Pons (tissue), 1 donor: Measurements from ENCODE around the gene NALCN.
A peak's percentile ranks its signal among the peaks of the same experiment; 100 is the strongest.

Experiments used
- DNase-seq: peaks from one replicate; pipeline ENCODE4 v3.0.0-alpha.2; 2016; ENCODE audit warnings: low spot score

Gene NALCN

GRCh38 chr13:101416181-101417042 lies at the start of gene NALCN:
Gene NALCN, minus strand, starts transcription at chr13:101416508. Its CDS starts 17,382 bp downstream, at chr13:101399126.
- peak; percentile 34 for DNase-seq

- no peak for DNase-seq
These were observed 49.6 kb upstream of the NALCN start for GRCh38 chr13:101465877-101466276.

GRCh38 chr13:101457176-101457575 lies 40.9 kb upstream of the NALCN start:
- DNase-seq: no peak

GRCh38 chr13:101455863-101456262 lies 39.6 kb upstream of the NALCN start:
- DNase-seq: no peak

GRCh38 chr13:101454767-101455166 lies 38.5 kb upstream of the NALCN start:
- no peak for DNase-seq

- DNase-seq: no peak
These were observed 37.5 kb upstream of the NALCN start for GRCh38 chr13:101453784-101454201.

GRCh38 chr13:101452519-101453485 lies 36.5 kb upstream of the NALCN start, which contains the start of gene ITGBL1:
Gene ITGBL1, plus strand, starts transcription at chr13:101452675. Its CDS starts 159 bp downstream, at chr13:101452834.
- peak; percentile 32 for DNase-seq

GRCh38 chr13:101451641-101452040 lies 35.3 kb upstream of the NALCN start:
- no peak for DNase-seq

- DNase-seq: no peak
These were observed 34.4 kb upstream of the NALCN start for GRCh38 chr13:101450749-101451130.

- no peak for DNase-seq
These were observed 33.8 kb upstream of the NALCN start for GRCh38 chr13:101449790-101450748.

GRCh38 chr13:101447852-101448251 lies 31.5 kb upstream of the NALCN start:
- DNase-seq: no peak

- no peak for DNase-seq
These were observed 18.2 kb upstream of the NALCN start for GRCh38 chr13:101434486-101434885.

- no peak for DNase-seq
These were observed 17.6 kb upstream of the NALCN start for GRCh38 chr13:101433895-101434294.

- no peak for DNase-seq
These were observed 13.4 kb upstream of the NALCN start for GRCh38 chr13:101429733-101430132.

- DNase-seq: no peak
These were observed 9.3 kb upstream of the NALCN start for GRCh38 chr13:101425623-101426022.

GRCh38 chr13:101425156-101425471 lies 8.8 kb upstream of the NALCN start:
- DNase-seq: no peak

GRCh38 chr13:101424381-101425155 lies 8.3 kb upstream of the NALCN start:
- DNase-seq: peak; percentile 95

GRCh38 chr13:101423872-101424271 lies 7.6 kb upstream of the NALCN start:
- DNase-seq: no peak

- DNase-seq: no peak
These were observed 1.2 kb upstream of the NALCN start for GRCh38 chr13:101417501-101417900.

GRCh38 chr13:101417043-101417406 lies 717 bp upstream of the NALCN start:
- DNase-seq: peak; percentile 59
